ENCODE results near the gene CCBE1. TPM values are rescaled to one million over a fixed set of nuclear protein-coding genes. Genes with fewer than 3 reads are reported as not detected.

CCBE1 gene
- under 1 TPM in 1 of 3 donors, not detected in 2; 0.05 TPM for total RNA-seq
- 0.02 TPM for total RNA-seq (2013)

- no peaks in the 10 kb centered on the region for H3K4me1 Mint-ChIP-seq
- intact Hi-C loops (cut with micrococcal nuclease), result no loop called here
- H3K9me3 ChIP-seq (ENCODE audit: control insufficient read depth, insufficient read depth, low read length), result no peaks in the 10 kb centered on the region
- H3K9me3 Mint-ChIP-seq, result no peaks in the 10 kb centered on the region
- no peaks in the 10 kb centered on the region for H3K36me3 ChIP-seq (ENCODE audit: control insufficient read depth, insufficient read depth, low read length)
- H3K4me3 ChIP-seq (ENCODE audit: low read length), result no peak within 1 kb of the TSS
- H3K4me3 Mint-ChIP-seq, result no peak within 1 kb of the TSS
- 2% methylated on average over 40 of the region's 46 CpGs for WGBS (ENCODE audit: insufficient coverage)
- H3K27ac Mint-ChIP-seq, result no peak within 1 kb of the TSS
- ATAC-seq, result no peak
- peaks cover 6% of the 10 kb centered on the region for H3K4me1 ChIP-seq (ENCODE audit: control insufficient read depth, insufficient read depth, low read length)
- H3K27ac ChIP-seq (ENCODE audit: low read length), result no peak within 1 kb of the TSS
- peaks cover 7% of the 10 kb centered on the region for H3K27me3 ChIP-seq (ENCODE audit: control insufficient read depth, insufficient read depth, low read length)
- DNase-seq, result peak in 1 of 2 donors; percentile 4
- TF ChIP-seq CTCF (IDR thresholded peaks at IDR 0.05), result no peak
- peaks cover 28 to 51% of the 10 kb centered on the region in 2 donors for H3K27me3 Mint-ChIP-seq (ENCODE audit: low read depth in 2 of 2)
- H3K36me3 Mint-ChIP-seq, result no peaks in the 10 kb centered on the region
Measured at GRCh38 chr18:59697236-59697932, at the start of gene CCBE1. Gene CCBE1 (minus strand): TSS chr18:59697423.

- no peaks in the 10 kb centered on the region for H3K9me3 ChIP-seq (ENCODE audit: control insufficient read depth, insufficient read depth, low read length)
- H3K4me3 ChIP-seq (ENCODE audit: low read length), result no peak overlapping the region
- no peaks in the 10 kb centered on the region for H3K36me3 ChIP-seq (ENCODE audit: control insufficient read depth, insufficient read depth, low read length)
- H3K36me3 Mint-ChIP-seq, result no peaks in the 10 kb centered on the region
- DNase-seq (no peak), ATAC-seq (no peak)
- intact Hi-C loops (cut with micrococcal nuclease), result no loop called here
- H3K27ac Mint-ChIP-seq, result no peak overlapping the region
- H3K27me3 ChIP-seq (ENCODE audit: control insufficient read depth, insufficient read depth, low read length), result no peaks in the 10 kb centered on the region
- no CpG with 5 or more reads among the region's 4 CpGs for WGBS (ENCODE audit: insufficient coverage)
- no peak overlapping the region for H3K27ac ChIP-seq (ENCODE audit: low read length)
- H3K4me1 Mint-ChIP-seq, result no peaks in the 10 kb centered on the region
- H3K9me3 Mint-ChIP-seq, result peaks cover 3 to 5% of the 10 kb centered on the region in 2 donors
- H3K4me1 ChIP-seq (ENCODE audit: control insufficient read depth, insufficient read depth, low read length), result no peaks in the 10 kb centered on the region
- H3K4me3 Mint-ChIP-seq, result no peak overlapping the region
- peaks cover 0 to 6% of the 10 kb centered on the region in 2 donors for H3K27me3 Mint-ChIP-seq (ENCODE audit: low read depth in 2 of 2)
- no peak for TF ChIP-seq CTCF (IDR thresholded peaks at IDR 0.05)
Measured at GRCh38 chr18:59744271-59744721, 47.1 kb upstream of the CCBE1 start.

GRCh38 chr18:59743566-59743965 lies 46.3 kb upstream of the CCBE1 start:
- Histone ChIP-seq H3K27ac (ENCODE audit: low read length) (no peak overlapping the region), H3K9me3 (ENCODE audit: control insufficient read depth, insufficient read depth, low read length) (no peaks in the 10 kb centered on the region), H3K4me3 (ENCODE audit: low read length) (no peak overlapping the region), H3K4me1 (ENCODE audit: control insufficient read depth, insufficient read depth, low read length) (no peaks in the 10 kb centered on the region), H3K27me3 (ENCODE audit: control insufficient read depth, insufficient read depth, low read length) (no peaks in the 10 kb centered on the region), H3K36me3 (ENCODE audit: control insufficient read depth, insufficient read depth, low read length) (no peaks in the 10 kb centered on the region)
- no peak for TF ChIP-seq CTCF (IDR thresholded peaks at IDR 0.05)
- H3K9me3 Mint-ChIP-seq, result peaks cover 6 to 7% of the 10 kb centered on the region in 2 donors
- no peak overlapping the region for H3K27ac Mint-ChIP-seq
- intact Hi-C loops (cut with micrococcal nuclease), result no loop called here
- peaks cover 0 to 6% of the 10 kb centered on the region in 2 donors for H3K27me3 Mint-ChIP-seq (ENCODE audit: low read depth in 2 of 2)
- DNase-seq, result no peak
- WGBS (ENCODE audit: insufficient coverage), result 79% methylated on average over 3 of the region's 3 CpGs
- no peaks in the 10 kb centered on the region for H3K36me3 Mint-ChIP-seq
- no peaks in the 10 kb centered on the region for H3K4me1 Mint-ChIP-seq
- no peak overlapping the region for H3K4me3 Mint-ChIP-seq
- no peak for ATAC-seq

All from natural killer cell (primary cell).